Activated naive CD4-positive, alpha-beta T cell treated with anti-CD3 and anti-CD28 coated beads, Interleukin-2, amount 50 U/mL, for 72 hours (primary cell): ENCODE measurements around the gene PRKCH. TPM values are rescaled to one million over a fixed set of nuclear protein-coding genes. Genes with fewer than 3 reads are reported as not detected.

Experiments used
- ATAC-seq, 2 donors: fragments of 150-1000 bp; cut with Tn5 transposase; 2 replicates each; pipeline ENCODE4 v1.10.0; 2021; ENCODE audit warnings: mild to moderate bottlenecking in 2 of 2, moderate library complexity in 2 of 2
- DNase-seq, 2 donors: peaks; one replicate each; pipeline ENCODE4 v3.0.0; 2021 to 2022; ENCODE audit warnings: low spot score in 2 of 2
- H3K27ac Mint-ChIP-seq, 2 donors: one replicate each; pipeline ENCODE4 v1.8.0; 2022; ENCODE audit warnings: mild to moderate bottlenecking in 2 of 2, mixed read lengths in 2 of 2
- H3K36me3 Mint-ChIP-seq, 2 donors: one replicate each; pipeline ENCODE4 v1.8.0; 2022; ENCODE audit warnings: mixed read lengths in 2 of 2
- H3K9me3 Mint-ChIP-seq, 2 donors: one replicate each; pipeline ENCODE4 v1.8.0; 2022; ENCODE audit warnings: mixed read lengths in 2 of 2
- total RNA-seq, 2 donors: library from RNA; stranded (reverse); gene quantifications; one replicate each; pipeline ENCODE4 v1.2.3, GENCODE V29; 2022

PRKCH gene
- total RNA-seq, 2 donors from 2014 or later, result 131 to 216 TPM

DNA sequence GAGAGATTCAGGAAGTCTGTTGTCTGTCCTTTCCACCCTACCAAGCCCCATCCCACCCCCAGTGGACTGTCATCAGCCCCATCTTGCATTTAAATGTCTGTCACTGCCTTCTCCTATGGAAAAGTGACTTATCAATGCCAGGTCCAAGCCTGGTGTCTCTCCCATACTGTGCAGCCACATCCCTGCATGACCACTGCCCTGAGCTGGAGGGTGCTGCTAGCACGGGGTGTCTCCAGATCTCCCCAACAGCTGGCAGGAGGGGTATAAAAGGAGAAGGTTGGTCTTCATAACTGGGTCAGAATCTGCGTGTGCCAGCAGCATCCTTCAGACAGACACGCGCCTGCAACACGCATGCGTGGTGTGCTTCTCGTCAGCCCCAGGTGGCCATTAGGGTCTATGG lies 219.6 kb downstream of the PRKCH start:
- Mint-ChIP-seq H3K36me3 (peaks cover 31 to 67% of the 10 kb centered on the region in 2 donors), H3K9me3 (no peaks in the 10 kb centered on the region), H3K27ac (no peak overlapping the region)

DNA sequence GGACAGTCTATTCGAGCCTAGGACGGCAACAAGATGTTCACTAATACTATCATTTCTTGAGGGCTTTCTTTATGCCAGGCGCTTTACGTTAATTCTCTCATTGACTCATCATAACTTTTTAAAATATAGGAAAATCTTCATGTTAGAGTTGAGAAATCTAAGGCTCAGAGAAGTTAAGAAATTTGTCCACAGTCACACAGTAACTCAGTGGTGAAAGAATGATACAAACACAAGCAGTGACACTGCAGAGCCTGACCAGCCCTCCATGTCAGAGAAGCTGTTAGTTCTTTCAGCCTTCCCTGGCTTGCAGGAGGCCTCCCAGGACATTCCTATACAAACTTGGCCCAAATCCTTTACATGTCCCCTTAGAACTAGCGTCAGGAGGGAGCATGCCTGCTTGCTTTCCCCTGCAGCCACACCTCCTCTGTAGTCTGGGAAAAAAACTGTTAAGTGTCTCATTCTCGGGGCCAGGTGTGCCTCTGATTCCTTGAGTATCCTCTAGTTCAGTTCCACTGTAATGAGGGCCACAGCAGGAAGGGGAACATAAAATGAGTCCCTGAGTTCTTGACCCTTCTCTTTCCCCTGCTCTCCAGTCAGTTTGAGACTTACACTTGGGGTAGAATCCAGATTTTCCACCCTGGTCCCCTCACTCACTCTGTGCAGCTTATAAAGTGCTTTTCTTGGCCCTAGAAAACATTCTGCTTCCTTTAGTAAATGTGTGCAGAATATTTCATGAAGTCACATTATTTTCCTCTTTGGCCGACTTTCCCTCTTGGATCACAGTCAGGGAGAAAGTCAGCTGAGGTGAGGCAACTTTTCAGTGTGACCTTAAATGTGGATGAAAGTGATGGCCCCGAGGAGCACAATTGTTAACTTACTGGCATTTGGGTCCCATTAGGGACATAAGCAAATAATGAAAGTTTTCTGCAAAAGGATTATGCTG lies 221.7 kb downstream of the PRKCH start:
- H3K27ac Mint-ChIP-seq, result peak overlapping the region in 1 of 2 donors; percentile 32
- ATAC-seq, result no peak

More for the DNA sequence above, 219.6 kb downstream of the PRKCH start:
- ATAC-seq (no peak), DNase-seq (no peak)

DNA sequence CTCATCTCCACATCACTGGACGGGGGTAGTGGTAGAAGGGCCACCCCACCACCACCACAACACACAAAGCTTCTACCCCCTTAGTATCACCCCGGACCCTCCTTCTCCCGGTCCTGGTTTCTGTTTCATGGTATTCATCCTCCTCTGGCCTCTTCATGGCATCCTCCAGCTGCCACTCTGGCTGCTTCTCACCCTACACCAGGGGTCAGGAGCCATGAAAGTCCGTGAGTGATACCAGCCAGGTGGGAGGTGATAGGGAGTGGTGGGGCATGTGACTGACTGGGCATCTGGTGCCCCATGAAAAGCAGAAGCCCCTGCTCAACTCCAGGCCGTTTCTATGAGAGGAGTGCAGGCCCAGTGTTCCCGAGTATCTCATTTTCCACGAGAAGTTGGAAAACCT lies 222.6 kb downstream of the PRKCH start:
- Mint-ChIP-seq H3K36me3 (peaks cover 41 to 71% of the 10 kb centered on the region in 2 donors), H3K9me3 (peaks cover 0 to 3% of the 10 kb centered on the region in 2 donors), H3K27ac (peak overlapping the region in 1 of 2 donors; percentile 32)
- DNase-seq, result no peak
- no peak for ATAC-seq

More for the DNA sequence above, 221.7 kb downstream of the PRKCH start:
- no peak for DNase-seq
- Mint-ChIP-seq H3K36me3 (peaks cover 42 to 70% of the 10 kb centered on the region in 2 donors), H3K9me3 (peaks cover 0 to 3% of the 10 kb centered on the region in 2 donors)

DNA sequence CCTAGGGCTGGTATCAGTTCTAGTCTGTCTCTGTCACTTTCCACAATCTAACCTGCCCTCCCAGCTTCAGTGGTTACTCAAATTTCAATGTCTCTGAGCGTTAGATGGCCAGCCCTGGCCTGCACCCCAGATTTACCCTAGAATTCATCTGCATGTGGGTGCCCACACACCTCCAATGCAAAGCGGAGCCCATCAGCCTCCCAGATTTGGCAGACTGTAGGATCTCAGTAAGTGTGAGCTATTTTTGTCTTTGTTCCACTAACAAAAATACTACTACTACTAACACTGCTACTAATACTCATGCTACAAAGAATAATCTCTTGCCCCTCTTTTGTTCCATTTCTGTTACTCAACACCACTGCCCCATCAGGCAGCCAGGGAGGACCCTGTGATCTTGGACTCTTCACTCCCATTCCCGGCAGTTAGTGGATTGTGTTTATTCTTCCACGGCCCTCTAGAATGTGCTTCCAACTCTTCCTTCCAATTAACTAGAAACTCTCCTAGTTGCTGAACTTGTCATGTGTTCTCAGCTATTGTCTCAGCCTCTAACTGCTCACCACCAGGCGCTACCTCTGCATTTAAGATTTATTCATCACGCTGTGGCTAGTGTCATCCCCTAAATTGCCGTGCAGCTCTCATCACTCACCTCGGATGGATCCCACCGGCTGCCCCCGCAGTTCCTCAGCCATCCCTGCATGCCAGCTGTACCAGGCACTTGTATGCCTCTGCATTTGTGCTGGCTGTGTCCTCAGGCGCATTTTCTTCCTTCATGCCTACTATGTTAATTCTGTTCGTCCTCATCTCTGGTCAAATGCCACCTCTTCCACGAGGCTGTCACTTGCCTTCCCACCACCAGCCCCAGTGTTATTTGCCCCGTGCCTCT lies 223.3 kb downstream of the PRKCH start:
- no peak for DNase-seq
- Mint-ChIP-seq H3K36me3 (peaks cover 47 to 71% of the 10 kb centered on the region in 2 donors), H3K9me3 (peaks cover 2 to 3% of the 10 kb centered on the region in 2 donors), H3K27ac (peak overlapping the region; percentile 77 to 82)
- ATAC-seq, result no peak

DNA sequence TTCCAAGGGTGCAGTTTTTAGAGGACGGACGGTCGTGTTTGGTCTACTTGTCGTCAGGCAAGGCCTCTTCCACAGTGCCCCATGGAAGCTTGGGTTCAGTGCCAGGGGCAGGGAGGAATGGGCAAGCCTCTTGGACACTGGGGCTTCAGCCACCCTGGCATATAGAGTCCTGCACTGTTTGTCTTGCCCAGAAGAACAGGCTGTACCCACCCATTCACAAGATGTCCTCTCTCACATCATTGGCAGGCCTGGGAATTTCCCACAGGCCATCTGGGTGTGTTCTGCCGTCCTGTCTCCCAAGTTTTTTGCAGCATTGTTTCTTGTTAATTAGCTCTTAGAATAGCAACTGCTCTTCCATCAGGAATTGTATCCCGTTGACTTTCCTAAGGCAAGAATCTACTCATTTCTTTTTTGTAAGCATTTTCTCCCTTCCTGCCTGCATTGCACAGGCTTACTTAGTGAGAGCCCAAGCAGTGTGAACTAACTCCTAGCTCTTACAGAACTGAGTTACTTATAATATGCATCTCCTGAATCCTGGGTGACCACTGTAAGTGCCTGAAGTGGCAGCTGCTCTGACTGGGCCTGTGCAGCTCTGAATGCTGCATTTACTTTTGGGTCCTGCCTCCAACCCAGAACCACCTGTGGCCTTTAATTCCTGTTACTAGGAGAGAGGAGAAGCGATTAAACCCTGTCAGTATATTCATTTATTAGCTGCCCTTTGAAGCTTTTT lies 224.5 kb downstream of the PRKCH start:
- Mint-ChIP-seq H3K36me3 (peaks cover 51 to 73% of the 10 kb centered on the region in 2 donors), H3K27ac (peak overlapping the region; percentile 77 to 82), H3K9me3 (peaks cover 3 to 5% of the 10 kb centered on the region in 2 donors)
- DNase-seq (no peak), ATAC-seq (no peak)

DNA sequence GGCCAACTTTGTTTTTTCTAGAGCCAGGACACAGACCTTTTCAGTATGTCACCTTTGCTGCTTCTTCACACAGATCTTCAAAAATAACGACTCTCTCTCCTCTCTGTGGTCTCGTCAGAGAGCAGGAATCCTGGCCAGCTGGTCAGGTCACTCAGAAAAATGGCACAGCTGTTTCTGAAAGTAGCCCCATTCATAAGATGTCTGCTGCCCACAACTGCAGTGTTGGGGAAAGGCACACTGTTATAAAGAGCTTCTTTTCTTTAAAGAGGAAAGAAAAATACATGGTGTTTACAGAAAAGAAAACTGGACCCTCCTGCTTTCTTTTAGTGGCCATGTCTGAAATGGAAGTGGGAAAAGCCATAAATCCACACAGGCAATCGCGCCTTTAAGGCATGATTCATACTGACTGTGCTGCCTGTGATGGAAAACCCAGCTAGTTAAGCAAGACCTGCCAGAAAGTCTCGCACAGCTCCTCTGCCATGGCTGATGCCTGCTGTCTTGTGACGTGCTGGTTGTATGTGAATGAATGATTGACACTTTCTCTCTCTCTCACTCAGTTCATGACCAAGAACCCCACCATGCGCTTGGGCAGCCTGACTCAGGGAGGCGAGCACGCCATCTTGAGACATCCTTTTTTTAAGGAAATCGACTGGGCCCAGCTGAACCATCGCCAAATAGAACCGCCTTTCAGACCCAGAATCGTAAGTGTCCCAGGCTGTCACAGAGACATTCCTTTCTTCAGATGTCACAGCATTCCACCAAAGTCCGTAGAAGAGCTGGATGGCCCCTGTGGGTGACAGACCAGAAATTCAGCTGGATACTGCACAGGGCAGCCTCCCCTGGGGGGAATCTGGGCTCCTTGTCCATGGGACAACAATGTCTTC lies 226.0 kb downstream of the PRKCH start:
- peak overlapping the region in 1 of 2 donors; percentile 82 for H3K27ac Mint-ChIP-seq
- no peak for DNase-seq

DNA sequence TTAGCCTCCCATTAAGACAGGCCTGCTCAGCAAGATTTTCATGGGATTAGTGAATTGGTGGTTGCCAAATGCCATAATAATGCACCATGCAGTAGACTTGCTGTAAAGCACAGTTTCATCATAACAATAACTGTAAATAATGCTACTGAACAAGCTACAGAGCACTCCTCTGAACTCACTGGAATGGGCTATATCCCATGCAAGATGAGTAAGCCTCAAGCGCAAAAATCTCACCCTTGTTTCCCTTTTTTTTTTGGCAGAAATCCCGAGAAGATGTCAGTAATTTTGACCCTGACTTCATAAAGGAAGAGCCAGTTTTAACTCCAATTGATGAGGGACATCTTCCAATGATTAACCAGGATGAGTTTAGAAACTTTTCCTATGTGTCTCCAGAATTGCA lies 228.0 kb downstream of the PRKCH start:
- no peak overlapping the region for H3K27ac Mint-ChIP-seq
- no peak for ATAC-seq
- peaks cover 5 to 8% of the 10 kb centered on the region in 2 donors for H3K9me3 Mint-ChIP-seq
- no peak for DNase-seq
- H3K36me3 Mint-ChIP-seq, result peaks cover 67 to 87% of the 10 kb centered on the region in 2 donors

More for the DNA sequence above, 226.0 kb downstream of the PRKCH start:
- H3K9me3 Mint-ChIP-seq, result peaks cover 5 to 8% of the 10 kb centered on the region in 2 donors
- H3K36me3 Mint-ChIP-seq, result peaks cover 62 to 78% of the 10 kb centered on the region in 2 donors
- peak; percentile 18 to 21 for ATAC-seq

DNA sequence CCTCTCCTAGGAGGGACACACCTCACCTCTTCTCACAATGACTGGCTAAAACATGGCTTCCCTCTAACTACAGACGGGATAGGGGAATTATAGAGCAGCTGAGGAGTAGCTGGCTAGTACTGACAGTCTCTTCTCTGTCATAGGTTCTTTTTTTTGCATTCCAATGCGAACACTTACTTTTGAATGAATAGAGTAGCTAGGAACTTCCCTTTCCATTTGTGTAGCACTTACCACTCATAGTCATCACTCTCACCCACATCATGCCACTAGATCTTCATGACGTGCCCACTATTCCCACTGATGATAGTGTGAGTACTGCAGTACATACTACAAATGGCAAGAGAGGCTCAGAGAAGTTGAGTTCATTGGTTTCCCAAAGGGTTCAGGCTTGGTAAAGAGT lies 230.0 kb downstream of the PRKCH start:
- DNase-seq (no peak), ATAC-seq (peak; percentile 27 to 82)
- Mint-ChIP-seq H3K9me3 (peaks cover 8 to 9% of the 10 kb centered on the region in 2 donors), H3K27ac (peak overlapping the region; percentile 81 to 87), H3K36me3 (peaks cover 53 to 83% of the 10 kb centered on the region in 2 donors)

DNA sequence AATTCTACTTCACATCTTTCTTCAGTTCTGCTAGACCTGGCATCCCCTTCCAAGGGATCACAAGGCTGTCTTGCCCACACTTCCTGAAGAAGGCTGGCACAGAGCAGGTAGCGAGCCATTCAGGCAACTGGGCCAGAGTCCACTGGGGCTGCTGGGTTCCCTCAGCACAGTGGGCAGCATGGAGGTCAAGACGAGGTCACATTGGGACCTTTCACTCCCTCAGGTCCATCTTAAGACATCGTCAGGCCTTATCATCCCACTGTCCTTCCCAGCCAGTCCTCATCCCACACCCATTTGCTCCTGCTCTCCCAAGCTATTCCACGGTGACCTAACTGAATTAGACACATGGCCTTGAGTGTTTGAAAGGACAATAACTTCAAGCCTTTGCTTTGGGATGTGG lies 230.9 kb downstream of the PRKCH start:
- DNase-seq, result no peak
- Mint-ChIP-seq H3K9me3 (peaks cover 8 to 9% of the 10 kb centered on the region in 2 donors), H3K36me3 (peaks cover 52 to 75% of the 10 kb centered on the region in 2 donors), H3K27ac (peak overlapping the region; percentile 87 to 93)
- no peak for ATAC-seq

DNA sequence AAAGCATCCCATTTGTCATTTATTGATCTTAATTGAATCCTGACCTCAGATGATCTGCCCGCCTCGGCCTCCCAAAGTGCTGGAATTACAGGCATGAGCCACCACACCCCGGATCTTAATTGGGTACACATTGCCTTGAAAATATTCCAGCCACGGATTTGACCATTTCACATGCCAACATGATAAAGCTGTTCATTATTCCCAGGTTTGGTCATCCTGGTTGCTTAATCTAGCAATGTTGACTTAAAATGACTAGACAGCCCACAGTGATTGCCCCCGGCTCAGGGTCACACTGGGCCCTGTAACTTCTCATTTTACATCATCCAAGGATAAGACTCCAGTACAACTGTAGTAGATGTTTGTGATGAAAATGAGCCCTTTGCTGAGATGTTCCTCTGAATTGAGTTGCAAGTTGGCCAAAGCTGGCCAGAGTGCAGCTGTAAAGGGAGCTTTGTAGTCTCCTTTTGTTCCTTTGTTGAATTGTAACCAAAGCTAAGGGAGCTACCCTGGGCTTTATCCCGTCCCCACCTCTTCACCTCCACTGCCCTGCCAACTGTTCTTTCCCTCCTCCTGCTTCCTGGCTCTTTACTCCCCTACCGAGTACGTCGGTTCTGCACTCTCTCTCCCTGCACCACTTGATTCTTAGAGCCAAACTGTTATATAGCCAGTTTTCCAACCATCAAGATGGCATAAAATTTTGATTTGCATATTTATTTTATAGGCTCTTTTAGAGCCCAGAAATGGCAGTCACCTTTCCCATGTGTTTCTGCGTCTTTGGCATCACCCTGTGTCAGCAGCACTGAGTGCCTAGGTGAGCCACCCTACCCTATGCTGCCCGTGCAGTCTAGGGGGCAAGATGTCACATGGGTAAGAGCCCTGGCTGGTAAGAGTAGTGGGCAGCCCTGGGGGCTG lies 232.6 kb downstream of the PRKCH start:
- Mint-ChIP-seq H3K36me3 (peaks cover 39 to 64% of the 10 kb centered on the region in 2 donors), H3K9me3 (peaks cover 6 to 9% of the 10 kb centered on the region in 2 donors)
- no peak for ATAC-seq

DNA sequence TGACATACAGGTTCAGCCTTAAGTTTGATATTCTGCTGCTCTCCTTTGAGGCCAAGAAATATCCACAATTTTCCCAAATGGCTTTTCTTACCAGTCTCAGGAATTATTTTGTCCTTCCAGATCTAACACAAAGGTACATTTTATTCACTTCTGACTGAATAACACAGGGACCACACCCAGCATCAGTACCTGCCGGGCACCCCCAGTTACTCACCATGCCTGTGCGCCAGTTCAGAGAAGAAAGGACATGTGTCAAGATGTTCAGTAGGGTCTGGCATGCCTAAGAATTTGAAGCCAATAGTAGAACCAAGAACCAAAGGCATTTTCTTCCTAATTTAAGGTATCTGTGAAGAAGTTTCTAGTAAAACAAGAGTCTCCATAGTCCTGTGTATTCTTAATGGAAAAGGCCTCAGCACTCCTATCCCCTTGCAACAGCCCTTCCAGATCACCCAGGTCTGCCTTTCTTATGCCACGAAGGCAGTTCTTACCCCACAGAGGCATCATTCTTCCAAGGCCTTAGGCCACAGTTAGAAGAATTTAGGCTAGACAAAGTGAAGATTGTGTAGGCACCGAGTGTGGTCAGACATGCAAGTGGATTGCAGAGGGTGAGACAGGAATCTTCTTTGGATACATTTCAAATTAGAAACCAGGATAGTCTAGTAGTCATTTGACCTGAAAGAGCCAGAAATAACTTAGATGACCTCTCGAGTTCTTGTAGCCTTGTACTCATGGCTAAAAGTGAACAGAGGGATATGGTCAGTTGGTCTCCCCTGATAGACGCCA lies 233.9 kb downstream of the PRKCH start:
- Mint-ChIP-seq H3K36me3 (peaks cover 27 to 52% of the 10 kb centered on the region in 2 donors), H3K9me3 (peaks cover 4 to 6% of the 10 kb centered on the region in 2 donors), H3K27ac (peak overlapping the region in 1 of 2 donors; percentile 46)
- no peak for DNase-seq
- ATAC-seq, result no peak

More for the DNA sequence above, 232.6 kb downstream of the PRKCH start:
- no peak for DNase-seq
- H3K27ac Mint-ChIP-seq, result peak overlapping the region; percentile 87 to 93

DNA sequence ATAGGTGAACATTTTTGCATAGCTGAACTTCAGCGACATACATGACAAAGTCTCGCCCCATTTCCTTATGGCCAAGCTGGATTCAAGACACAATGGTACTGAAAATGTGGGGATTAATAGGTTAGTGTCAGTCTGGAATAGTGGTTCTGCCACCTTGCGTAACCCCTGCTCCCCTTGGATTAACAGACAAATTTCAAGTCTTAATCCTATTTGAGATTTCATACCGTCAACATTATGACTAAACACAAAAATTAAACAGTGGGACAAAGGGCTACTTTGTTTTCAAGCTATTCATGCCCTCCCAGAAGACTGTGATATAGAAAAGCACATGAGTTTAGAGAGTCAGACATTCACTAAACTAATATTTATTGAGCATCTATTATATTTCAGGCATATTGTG lies 235.1 kb downstream of the PRKCH start:
- ATAC-seq (no peak), DNase-seq (no peak)
- Mint-ChIP-seq H3K27ac (no peak overlapping the region), H3K36me3 (peaks cover 16 to 40% of the 10 kb centered on the region in 2 donors), H3K9me3 (peaks cover 3 to 4% of the 10 kb centered on the region in 2 donors)

DNA sequence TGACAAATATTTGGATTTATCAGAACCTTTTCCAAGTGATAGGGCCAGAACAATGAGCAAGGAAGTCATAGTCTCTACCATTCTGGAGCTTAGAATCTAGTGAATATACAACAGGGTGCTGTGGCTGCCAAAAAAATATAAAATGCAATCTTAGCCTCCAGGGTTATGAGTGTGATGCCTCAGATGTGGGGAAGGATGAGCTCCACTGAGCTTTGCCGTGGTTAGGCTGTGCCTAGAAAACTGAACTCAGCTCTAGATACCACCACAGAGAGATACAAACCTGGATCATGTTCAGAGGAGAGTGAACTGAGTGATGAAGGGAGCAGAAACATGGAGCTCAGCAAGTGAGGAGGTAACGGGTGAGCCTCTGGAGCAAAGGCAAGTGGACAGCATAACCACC lies 235.9 kb downstream of the PRKCH start:
- Mint-ChIP-seq H3K36me3 (peaks cover 8 to 32% of the 10 kb centered on the region in 2 donors), H3K9me3 (peaks cover 0 to 4% of the 10 kb centered on the region in 2 donors), H3K27ac (peak overlapping the region in 1 of 2 donors; percentile 82)
- DNase-seq (no peak), ATAC-seq (peak; percentile 30 to 59)

DNA sequence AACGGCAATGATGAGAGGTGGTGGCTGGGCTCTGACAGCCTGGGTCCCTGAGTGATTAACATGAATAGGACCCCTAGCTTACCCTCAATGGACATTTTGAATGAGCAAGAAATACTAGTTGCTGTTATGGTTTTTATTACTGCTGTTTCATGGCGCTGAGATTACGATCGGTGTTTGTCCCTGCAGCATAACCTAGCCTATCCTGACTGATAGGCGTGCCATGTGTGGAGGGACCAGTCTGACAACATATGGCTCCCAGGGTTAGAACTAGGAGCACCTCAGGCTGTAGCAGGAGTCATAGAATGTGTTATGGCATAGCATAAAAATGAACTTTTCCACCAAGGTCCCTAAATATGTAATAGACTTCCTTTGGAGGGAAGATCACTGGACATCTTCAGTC lies 236.5 kb downstream of the PRKCH start:
- Mint-ChIP-seq H3K9me3 (peaks cover 0 to 4% of the 10 kb centered on the region in 2 donors), H3K36me3 (peaks cover 5 to 29% of the 10 kb centered on the region in 2 donors), H3K27ac (no peak overlapping the region)
- ATAC-seq (no peak), DNase-seq (no peak)
